IMR-90 (cell line): Measurements from ENCODE around the gene PCDHB12.

Experiments used
- BHLHE40 ChIP-seq: fragments of 150-350 bp; IDR thresholded peaks from 2 replicates; pipeline ENCODE4 v1.6.1; 2016; ENCODE audit warnings: mild to moderate bottlenecking, low read depth, low read length
- CTCF ChIP-seq: conservative IDR thresholded peaks from 2 replicates; pipeline ENCODE4 v1.5.1; 2012; ENCODE audit warnings: mild to moderate bottlenecking, low read depth, low read length, improper control_type of control experiment
- POLR2A ChIP-seq: IDR thresholded peaks from 2 replicates; pipeline ENCODE4 v1.6.1; 2012; ENCODE audit warnings: mild to moderate bottlenecking, low read depth, low read length
- RAD21 ChIP-seq: IDR thresholded peaks from 2 replicates; pipeline ENCODE4 v1.6.1; 2012; ENCODE audit warnings: low read length, improper control_type of control experiment

- TF ChIP-seq CTCF, result no peak
- no peak for TF ChIP-seq RAD21
- TF ChIP-seq BHLHE40, result no peak
- TF ChIP-seq POLR2A, result no peak
Observed at GRCh38 chr5:141180313-141180712, 28.2 kb upstream of the PCDHB12 start.
